Measurements from ENCODE around the gene PADI6. TPM values are rescaled to one million over a fixed set of nuclear protein-coding genes. Genes with fewer than 3 reads are reported as not detected.

The PADI6 gene
- total and polyA plus RNA-seq, 4 experiments from 2014 or later, result 0.10 TPM; not detected in 3

- no peaks in the 10 kb centered on the region for H3K9me3 ChIP-seq (ENCODE audit: control insufficient read depth in 1 of 2, low read length in 2 of 2)
- CTCF ChIA-PET (ENCODE audit: partially characterized antibody), result interaction anchor here (1.2 kb wide), 1 partner anchor 9 kb away, joined by 3 read pairs; no protein-coding TSS in a partner anchor
These were observed 26.1 kb downstream of the PADI6 start for GRCh38 chr1:17397910-17398695.

DNA sequence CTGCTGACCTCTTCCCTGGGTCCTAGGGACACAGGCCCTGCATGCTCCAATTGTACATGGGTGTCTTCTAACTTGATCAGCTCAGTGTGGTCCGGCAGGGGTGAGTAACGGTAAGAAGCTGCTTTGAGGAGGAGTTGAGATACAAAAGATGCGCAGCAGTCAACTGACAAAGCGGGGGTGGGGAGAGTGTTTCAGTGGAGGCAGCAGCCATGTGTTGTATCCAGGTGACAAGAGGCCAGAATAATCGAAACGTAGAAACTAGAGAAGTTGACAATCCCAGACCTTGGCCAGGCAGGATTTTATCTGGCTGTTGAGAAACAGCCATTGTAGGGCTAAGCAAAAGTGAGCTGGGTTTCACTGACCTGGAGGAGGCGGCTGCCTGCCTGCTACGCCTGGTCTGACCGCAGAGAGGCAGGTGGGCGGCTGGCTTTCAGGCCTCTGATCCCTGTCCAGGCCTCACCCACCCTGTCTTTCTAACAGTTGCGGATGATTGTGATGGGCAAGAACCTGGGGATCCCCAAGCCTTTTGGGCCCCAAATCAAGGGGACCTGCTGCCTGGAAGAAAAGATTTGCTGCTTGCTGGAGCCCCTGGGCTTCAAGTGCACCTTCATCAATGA lies 28.8 kb downstream of the PADI6 start:
- H3K27ac Mint-ChIP-seq, result peak overlapping the region in 1 of 7 donors; percentile 5
- no peaks in the 10 kb centered on the region for H3K27me3 Mint-ChIP-seq
- POLR2A ChIA-PET (ENCODE audit: partially characterized antibody), result no interaction called here
- no peaks in the 10 kb centered on the region for H3K4me1 Mint-ChIP-seq
- Histone ChIP-seq H3K4me1 (ENCODE audit: insufficient read depth, low read length) (no peaks in the 10 kb centered on the region), H3K27ac (ENCODE audit: low read depth, low read length) (no peak overlapping the region), H3K27me3 (ENCODE audit: insufficient read depth, low read length) (no peaks in the 10 kb centered on the region), H3K36me3 (ENCODE audit: insufficient read depth, low read length) (no peaks in the 10 kb centered on the region), H3K4me3 (ENCODE audit: low read length in 2 of 2) (no peak overlapping the region), H3K9me3 (ENCODE audit: control insufficient read depth in 1 of 2, low read length in 2 of 2) (no peaks in the 10 kb centered on the region)
- DNase-seq, result no peak
- CTCF ChIA-PET (ENCODE audit: partially characterized antibody), result no interaction called here
- no peak overlapping the region for H3K4me3 Mint-ChIP-seq
- intact Hi-C loops (cut with micrococcal nuclease), result no loop called here
- H3K36me3 Mint-ChIP-seq, result no peaks in the 10 kb centered on the region
- no peaks in the 10 kb centered on the region for H3K9me3 Mint-ChIP-seq

More at GRCh38 chr1:17397910-17398695, 26.1 kb downstream of the PADI6 start:
- Mint-ChIP-seq H3K4me3 (no peak overlapping the region), H3K4me1 (peaks cover 0 to 2% (median under 1%) of the 10 kb centered on the region in 4 donors), H3K9me3 (no peaks in the 10 kb centered on the region), H3K36me3 (no peaks in the 10 kb centered on the region), H3K27ac (no peak overlapping the region), H3K27me3 (no peaks in the 10 kb centered on the region)
- Histone ChIP-seq H3K27me3 (ENCODE audit: insufficient read depth, low read length) (no peaks in the 10 kb centered on the region), H3K36me3 (ENCODE audit: insufficient read depth, low read length) (no peaks in the 10 kb centered on the region), H3K27ac (ENCODE audit: low read depth, low read length) (no peak overlapping the region), H3K4me3 (ENCODE audit: low read length in 2 of 2) (no peak overlapping the region), H3K4me1 (ENCODE audit: insufficient read depth, low read length) (no peaks in the 10 kb centered on the region)
- POLR2A ChIA-PET (ENCODE audit: partially characterized antibody), result no interaction called here
- intact Hi-C loops (cut with micrococcal nuclease), result no loop called here
- no peak for DNase-seq

DNA sequence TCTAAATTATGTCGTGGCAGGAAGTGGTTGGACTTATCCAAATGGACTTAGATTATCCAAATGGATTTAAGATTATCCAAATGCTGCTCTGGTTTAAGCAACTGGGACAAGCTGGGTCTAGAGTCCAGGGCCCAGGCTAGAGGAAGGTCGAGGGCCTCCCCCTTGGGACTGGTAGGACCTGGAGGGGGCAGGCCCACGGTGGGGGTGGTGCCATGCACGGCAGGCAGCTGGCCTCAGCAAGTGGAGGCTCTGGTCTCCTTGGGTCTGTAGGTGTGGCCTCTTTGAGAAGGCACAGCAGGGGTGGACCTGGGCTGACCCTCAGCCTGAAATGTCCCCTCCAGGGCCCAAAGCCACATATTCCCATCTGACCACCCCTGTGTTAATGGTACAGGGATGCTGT lies 29.8 kb downstream of the PADI6 start:
- Histone ChIP-seq H3K36me3 (ENCODE audit: insufficient read depth, low read length) (no peaks in the 10 kb centered on the region), H3K4me3 (ENCODE audit: low read length in 2 of 2) (no peak overlapping the region), H3K27ac (ENCODE audit: low read depth, low read length) (no peak overlapping the region), H3K27me3 (ENCODE audit: insufficient read depth, low read length) (no peaks in the 10 kb centered on the region), H3K4me1 (ENCODE audit: insufficient read depth, low read length) (no peaks in the 10 kb centered on the region), H3K9me3 (ENCODE audit: control insufficient read depth in 1 of 2, low read length in 2 of 2) (no peaks in the 10 kb centered on the region)
- intact Hi-C loops (cut with micrococcal nuclease), result no loop called here
- H3K9me3 Mint-ChIP-seq, result no peaks in the 10 kb centered on the region
- no peak overlapping the region for H3K4me3 Mint-ChIP-seq
- H3K27me3 Mint-ChIP-seq, result no peaks in the 10 kb centered on the region
- ChIA-PET CTCF (ENCODE audit: partially characterized antibody) (interaction anchor here (1.3 kb wide), 1 partner anchor 17 kb away, joined by 3 read pairs; no protein-coding TSS in a partner anchor), POLR2A (ENCODE audit: partially characterized antibody) (no interaction called here)
- peak overlapping the region in 1 of 7 donors; percentile 65 for H3K27ac Mint-ChIP-seq
- peaks cover 1 to 2% of the 10 kb centered on the region in 2 donors for H3K36me3 Mint-ChIP-seq
- no peak for DNase-seq
- no peaks in the 10 kb centered on the region for H3K4me1 Mint-ChIP-seq

DNA sequence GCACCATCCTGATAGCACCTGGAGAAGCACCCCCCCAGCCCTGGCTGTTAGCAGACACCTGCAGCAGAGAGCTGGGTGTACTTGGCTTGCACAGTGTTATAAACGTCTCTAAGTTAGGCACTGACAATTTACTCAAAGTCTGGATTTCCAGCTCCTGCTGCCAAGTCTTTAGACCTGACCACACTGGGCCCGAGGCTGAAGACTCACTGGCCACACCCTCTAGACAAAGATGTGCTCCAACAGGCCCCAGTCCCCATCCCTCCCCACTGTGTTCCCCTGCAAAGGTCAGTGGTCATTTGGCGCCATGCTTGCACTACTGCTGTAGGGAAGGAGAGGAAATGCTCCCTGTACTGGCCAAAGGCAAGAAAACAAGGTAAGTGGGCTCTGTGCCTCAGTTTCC lies 31.1 kb downstream of the PADI6 start:
- no peak overlapping the region for H3K4me3 Mint-ChIP-seq
- DNase-seq, result no peak
- peaks cover 9 to 10% of the 10 kb centered on the region in 2 donors for H3K36me3 Mint-ChIP-seq
- no peaks in the 10 kb centered on the region for H3K4me1 Mint-ChIP-seq
- Histone ChIP-seq H3K36me3 (ENCODE audit: insufficient read depth, low read length) (peaks cover 3% of the 10 kb centered on the region), H3K4me3 (ENCODE audit: low read length in 2 of 2) (no peak overlapping the region), H3K27ac (ENCODE audit: low read depth, low read length) (no peak overlapping the region), H3K9me3 (ENCODE audit: control insufficient read depth in 1 of 2, low read length in 2 of 2) (no peaks in the 10 kb centered on the region), H3K4me1 (ENCODE audit: insufficient read depth, low read length) (no peaks in the 10 kb centered on the region), H3K27me3 (ENCODE audit: insufficient read depth, low read length) (no peaks in the 10 kb centered on the region)
- POLR2A ChIA-PET (ENCODE audit: partially characterized antibody), result no interaction called here
- CTCF ChIA-PET (ENCODE audit: partially characterized antibody), result interaction anchor here (1.3 kb wide), 1 partner anchor 16 kb away, joined by 3 read pairs; no protein-coding TSS in a partner anchor
- H3K27ac Mint-ChIP-seq, result peak overlapping the region in 1 of 7 donors; percentile 25
- H3K27me3 Mint-ChIP-seq, result no peaks in the 10 kb centered on the region
- intact Hi-C loops (cut with micrococcal nuclease), result no loop called here
- no peaks in the 10 kb centered on the region for H3K9me3 Mint-ChIP-seq

GRCh38 chr1:17404034-17404684 lies 32.2 kb downstream of the PADI6 start:
- peaks cover 13% of the 10 kb centered on the region for H3K36me3 ChIP-seq (ENCODE audit: insufficient read depth, low read length)
- no peak overlapping the region for H3K27ac Mint-ChIP-seq
- intact Hi-C loops (cut with micrococcal nuclease), result no loop called here
- H3K9me3 ChIP-seq (ENCODE audit: control insufficient read depth in 1 of 2, low read length in 2 of 2), result no peaks in the 10 kb centered on the region
- no peaks in the 10 kb centered on the region for H3K4me1 ChIP-seq (ENCODE audit: insufficient read depth, low read length)
- POLR2A ChIA-PET (ENCODE audit: partially characterized antibody), result no interaction called here
- no peaks in the 10 kb centered on the region for H3K9me3 Mint-ChIP-seq
- H3K27ac ChIP-seq (ENCODE audit: low read depth, low read length), result no peak overlapping the region
- H3K36me3 Mint-ChIP-seq, result peaks cover 17 to 21% of the 10 kb centered on the region in 2 donors
- H3K27me3 ChIP-seq (ENCODE audit: insufficient read depth, low read length), result no peaks in the 10 kb centered on the region
- no peak overlapping the region for H3K4me3 ChIP-seq (ENCODE audit: low read length in 2 of 2)
- CTCF ChIA-PET (ENCODE audit: partially characterized antibody), result interaction anchor here (1.2 kb wide), 1 partner anchor 74 kb away, joined by 3 read pairs; no protein-coding TSS in a partner anchor
- peaks cover 0 to 1% (median 0%) of the 10 kb centered on the region in 4 donors for H3K4me1 Mint-ChIP-seq
- no peak overlapping the region for H3K4me3 Mint-ChIP-seq
- H3K27me3 Mint-ChIP-seq, result no peaks in the 10 kb centered on the region
- DNase-seq, result no peak

DNA sequence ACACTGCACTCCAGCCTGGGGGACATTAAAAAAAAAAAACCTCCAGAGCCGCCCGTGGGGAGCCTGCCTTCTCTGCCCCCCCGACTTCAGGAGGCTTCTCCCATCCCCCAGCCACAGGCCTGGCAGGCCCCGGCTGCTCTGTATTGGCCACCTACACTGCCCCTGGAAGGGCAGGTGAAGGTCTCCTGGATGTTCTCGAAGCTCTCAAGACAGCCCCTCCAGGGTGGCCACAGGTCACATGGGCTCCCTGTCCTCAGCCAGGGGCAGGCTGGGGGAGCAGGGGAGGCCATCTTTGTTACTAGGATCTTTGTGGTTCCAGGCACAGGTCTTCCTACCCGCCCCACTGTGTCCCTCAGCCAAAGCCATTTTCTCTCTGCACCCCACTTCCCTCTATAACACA lies 32.8 kb downstream of the PADI6 start:
- Mint-ChIP-seq H3K9me3 (no peaks in the 10 kb centered on the region), H3K27me3 (no peaks in the 10 kb centered on the region), H3K4me1 (peaks cover 0 to 1% (median 0%) of the 10 kb centered on the region in 4 donors), H3K27ac (no peak overlapping the region), H3K36me3 (peaks cover 24 to 27% of the 10 kb centered on the region in 2 donors), H3K4me3 (no peak overlapping the region)
- ChIA-PET CTCF (ENCODE audit: partially characterized antibody) (interaction anchor here (1.2 kb wide), 2 partner anchors 13 to 73 kb away, joined by 3 read pairs; no protein-coding TSS in a partner anchor), POLR2A (ENCODE audit: partially characterized antibody) (no interaction called here)
- peaks cover 20% of the 10 kb centered on the region for H3K36me3 ChIP-seq (ENCODE audit: insufficient read depth, low read length)
- no peaks in the 10 kb centered on the region for H3K27me3 ChIP-seq (ENCODE audit: insufficient read depth, low read length)
- H3K4me3 ChIP-seq (ENCODE audit: low read length in 2 of 2), result no peak overlapping the region
- no peaks in the 10 kb centered on the region for H3K4me1 ChIP-seq (ENCODE audit: insufficient read depth, low read length)
- intact Hi-C loops (cut with micrococcal nuclease), result no loop called here
- no peak overlapping the region for H3K27ac ChIP-seq (ENCODE audit: low read depth, low read length)
- no peak for DNase-seq
- no peaks in the 10 kb centered on the region for H3K9me3 ChIP-seq (ENCODE audit: control insufficient read depth in 1 of 2, low read length in 2 of 2)
